Astrocyte of the cerebellum (primary cell): Measurements from ENCODE around the gene NEO1.
A peak's percentile ranks its signal among the peaks of the same experiment; 100 is the strongest.

ENCODE experiments used
- DNase-seq: peaks from one replicate; pipeline ENCODE4 v3.0.0-alpha.2; 2011; ENCODE audit warnings: low read depth
- H3K4me3 ChIP-seq: 2 replicates; pipeline ENCODE4 v1.5.1; 2011; ENCODE audit warnings: mild to moderate bottlenecking, low read depth, low read length, moderate library complexity
- in situ Hi-C: cut with HindIII; loops from 2 replicates; pipeline ENCODE4 v1.10.0; 2017; ENCODE audit warnings: low sequenced_read_pairs
- TF ChIP-seq, protein P1 (sequence below): IDR thresholded peaks from 2 replicates; pipeline ENCODE4 v1.5.1; 2012; ENCODE audit warnings: low read length, low read depth, moderate library complexity, mild to moderate bottlenecking; ENCODE audit errors: missing control alignments

The NEO1 gene

GRCh38 chr15:73344056-73344455 is 291.8 kb downstream of the NEO1 start:
- DNase-seq = no peak
- TF ChIP-seq, protein P1, sequence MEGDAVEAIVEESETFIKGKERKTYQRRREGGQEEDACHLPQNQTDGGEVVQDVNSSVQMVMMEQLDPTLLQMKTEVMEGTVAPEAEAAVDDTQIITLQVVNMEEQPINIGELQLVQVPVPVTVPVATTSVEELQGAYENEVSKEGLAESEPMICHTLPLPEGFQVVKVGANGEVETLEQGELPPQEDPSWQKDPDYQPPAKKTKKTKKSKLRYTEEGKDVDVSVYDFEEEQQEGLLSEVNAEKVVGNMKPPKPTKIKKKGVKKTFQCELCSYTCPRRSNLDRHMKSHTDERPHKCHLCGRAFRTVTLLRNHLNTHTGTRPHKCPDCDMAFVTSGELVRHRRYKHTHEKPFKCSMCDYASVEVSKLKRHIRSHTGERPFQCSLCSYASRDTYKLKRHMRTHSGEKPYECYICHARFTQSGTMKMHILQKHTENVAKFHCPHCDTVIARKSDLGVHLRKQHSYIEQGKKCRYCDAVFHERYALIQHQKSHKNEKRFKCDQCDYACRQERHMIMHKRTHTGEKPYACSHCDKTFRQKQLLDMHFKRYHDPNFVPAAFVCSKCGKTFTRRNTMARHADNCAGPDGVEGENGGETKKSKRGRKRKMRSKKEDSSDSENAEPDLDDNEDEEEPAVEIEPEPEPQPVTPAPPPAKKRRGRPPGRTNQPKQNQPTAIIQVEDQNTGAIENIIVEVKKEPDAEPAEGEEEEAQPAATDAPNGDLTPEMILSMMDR = no peak
- in situ Hi-C loops = no loop called here
- no peak overlapping the region for H3K4me3 ChIP-seq

- H3K4me3 ChIP-seq = no peak overlapping the region
- TF ChIP-seq, protein P1 = no peak
- DNase-seq = no peak
- in situ Hi-C loops = no loop called here
These were observed 293.4 kb downstream of the NEO1 start for GRCh38 chr15:73345658-73346057.

GRCh38 chr15:73346735-73347312 is 294.6 kb downstream of the NEO1 start:
- TF ChIP-seq, protein P1 = no peak
- no peak overlapping the region for H3K4me3 ChIP-seq
- in situ Hi-C loops = no loop called here
- peak; percentile 12 for DNase-seq

DNA sequence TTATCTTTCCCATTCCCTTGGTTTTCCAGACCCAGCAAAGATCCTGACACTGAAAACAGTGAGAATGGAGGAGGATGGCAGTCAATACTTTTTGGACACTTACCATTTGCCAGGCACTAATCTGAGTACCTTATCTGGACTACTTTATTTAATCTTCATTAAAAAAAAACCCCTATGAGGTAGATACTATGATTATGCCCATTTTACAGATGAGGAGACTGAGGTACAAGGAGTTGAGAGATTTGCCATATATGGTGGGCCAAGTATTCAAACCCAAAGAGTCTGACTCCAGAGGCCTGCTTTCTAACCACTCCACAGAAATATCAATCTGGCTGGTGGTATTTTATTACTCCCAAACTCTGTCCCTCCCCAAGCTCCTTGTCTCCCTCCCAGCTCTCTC is 296.9 kb downstream of the NEO1 start:
- no peak overlapping the region for H3K4me3 ChIP-seq
- TF ChIP-seq, protein P1 = no peak
- no peak for DNase-seq
- in situ Hi-C loops = no loop called here

DNA sequence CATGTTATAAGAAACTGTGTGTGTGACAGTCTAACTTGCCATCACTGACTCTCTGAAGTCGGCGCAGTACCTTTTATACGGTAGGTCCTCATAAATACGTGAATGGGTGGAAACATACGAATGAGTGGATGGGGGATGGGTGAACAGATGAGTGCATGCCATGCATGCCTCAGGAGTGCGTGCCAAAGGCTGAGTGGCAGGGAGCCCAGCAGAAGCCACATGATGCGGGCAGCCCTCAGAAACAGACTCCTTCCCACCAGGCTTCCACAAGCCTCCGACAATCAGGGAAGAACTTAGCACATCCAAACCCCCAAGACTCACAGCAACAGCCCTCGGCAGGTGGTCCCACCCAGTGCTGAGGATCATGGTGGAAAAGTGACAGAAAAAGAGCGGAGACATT is 299.8 kb downstream of the NEO1 start:
- TF ChIP-seq, protein P1 = no peak
- no peak overlapping the region for H3K4me3 ChIP-seq
- in situ Hi-C loops = no loop called here
- DNase-seq = no peak

GRCh38 chr15:73353734-73354133 is 301.5 kb downstream of the NEO1 start:
- H3K4me3 ChIP-seq = no peak overlapping the region
- no peak for DNase-seq
- in situ Hi-C loops = no loop called here
- TF ChIP-seq, protein P1 = no peak
